Measurements from ENCODE around the gene ZBTB40.

ZBTB40 gene

GRCh38 chr1:22451702-22452480, at the start of gene ZBTB40:
Gene ZBTB40 (plus strand): TSS chr1:22451851. CDS start chr1:22489949, 38,098 bp downstream.
- Histone ChIP-seq H3K36me3 (ENCODE audit: insufficient read depth, low read length) (no peaks in the 10 kb centered on the region; the same call in 1 of the 2 replicates), H3K4me1 (ENCODE audit: insufficient read depth, low read length) (peaks cover 24% of the 10 kb centered on the region), H3K27ac (ENCODE audit: low read length) (peak within 1 kb of the TSS; percentile 74), H2AFZ (ENCODE audit: low read depth, low read length) (peak within 1 kb of the TSS; percentile 82), H3K4me3 (ENCODE audit: low read depth in 1 of 2, low read length in 2 of 2) (peak within 1 kb of the TSS; percentile 81 to 84), H3K27me3 (ENCODE audit: insufficient read depth, low read length, poor library complexity) (no peaks in the 10 kb centered on the region), H3K4me2 (ENCODE audit: insufficient read depth, low read length) (peak within 1 kb of the TSS; percentile 82), H3K9me3 (ENCODE audit: insufficient read depth, low read length, severe bottlenecking) (peaks cover 3% of the 10 kb centered on the region), H3K79me2 (ENCODE audit: insufficient read depth, low read length) (peaks cover 44% of the 10 kb centered on the region), H4K20me1 (ENCODE audit: insufficient read depth, low read length) (no peaks in the 10 kb centered on the region), H3K9ac (ENCODE audit: low read depth, low read length) (peak within 1 kb of the TSS; percentile 76)
- ATAC-seq (ENCODE audit: insufficient read depth, low read depth) (peak; percentile 94), DNase-seq (peak; percentile 96)
- TF ChIP-seq EZH2 (IDR thresholded peaks at IDR 0.05; ENCODE audit: borderline replicate concordance, low read depth, low read length, severe bottlenecking) (no peak), CTCF (IDR thresholded peaks at IDR 0.05; ENCODE audit: borderline replicate concordance, extremely low read depth, low read length, poor library complexity, severe bottlenecking) (no peak)

GRCh38 chr1:22402356-22403053, 49.1 kb upstream of the ZBTB40 start:
- TF ChIP-seq EZH2 (IDR thresholded peaks at IDR 0.05; ENCODE audit: borderline replicate concordance, low read depth, low read length, severe bottlenecking): no peak
- TF ChIP-seq CTCF (IDR thresholded peaks at IDR 0.05; ENCODE audit: borderline replicate concordance, extremely low read depth, low read length, poor library complexity, severe bottlenecking): no peak
- Histone ChIP-seq H3K36me3 (ENCODE audit: insufficient read depth, low read length) (no peaks in the 10 kb centered on the region), H3K9ac (ENCODE audit: low read depth, low read length) (no peak overlapping the region), H3K4me3 (ENCODE audit: low read depth in 1 of 2, low read length in 2 of 2) (no peak overlapping the region), H3K79me2 (ENCODE audit: insufficient read depth, low read length) (no peaks in the 10 kb centered on the region), H4K20me1 (ENCODE audit: insufficient read depth, low read length) (peaks cover 24% of the 10 kb centered on the region), H3K4me1 (ENCODE audit: insufficient read depth, low read length) (no peaks in the 10 kb centered on the region), H3K27me3 (ENCODE audit: insufficient read depth, low read length, poor library complexity) (peaks cover 36% of the 10 kb centered on the region), H2AFZ (ENCODE audit: low read depth, low read length) (no peak overlapping the region), H3K27ac (ENCODE audit: low read length) (no peak overlapping the region), H3K4me2 (ENCODE audit: insufficient read depth, low read length) (no peak overlapping the region), H3K9me3 (ENCODE audit: insufficient read depth, low read length, severe bottlenecking) (no peaks in the 10 kb centered on the region)
- no peak for ATAC-seq (ENCODE audit: insufficient read depth, low read depth)
- no peak for DNase-seq

- Histone ChIP-seq H3K27ac (ENCODE audit: low read length) (no peak overlapping the region), H3K27me3 (ENCODE audit: insufficient read depth, low read length, poor library complexity) (peaks cover 19% of the 10 kb centered on the region), H3K79me2 (ENCODE audit: insufficient read depth, low read length) (no peaks in the 10 kb centered on the region), H3K4me1 (ENCODE audit: insufficient read depth, low read length) (no peaks in the 10 kb centered on the region), H4K20me1 (ENCODE audit: insufficient read depth, low read length) (peaks cover 22% of the 10 kb centered on the region), H3K9ac (ENCODE audit: low read depth, low read length) (no peak overlapping the region), H3K4me2 (ENCODE audit: insufficient read depth, low read length) (no peak overlapping the region), H3K36me3 (ENCODE audit: insufficient read depth, low read length) (no peaks in the 10 kb centered on the region), H3K9me3 (ENCODE audit: insufficient read depth, low read length, severe bottlenecking) (no peaks in the 10 kb centered on the region), H3K4me3 (ENCODE audit: low read depth in 1 of 2, low read length in 2 of 2) (no peak overlapping the region), H2AFZ (ENCODE audit: low read depth, low read length) (no peak overlapping the region)
- ATAC-seq (ENCODE audit: insufficient read depth, low read depth): no peak
- TF ChIP-seq EZH2 (IDR thresholded peaks at IDR 0.05; ENCODE audit: borderline replicate concordance, low read depth, low read length, severe bottlenecking) (no peak), CTCF (IDR thresholded peaks at IDR 0.05; ENCODE audit: borderline replicate concordance, extremely low read depth, low read length, poor library complexity, severe bottlenecking) (no peak)
- no peak for DNase-seq
These were observed 47.2 kb upstream of the ZBTB40 start for GRCh38 chr1:22404486-22404885.

Data from DND-41 (cell line).